ENCODE data around the gene APOM. TPM values are rescaled to one million over a fixed set of nuclear protein-coding genes. Genes with fewer than 3 reads are reported as not detected.
A peak's percentile ranks its signal among the peaks of the same experiment; 100 is the strongest.

Gene APOM
- total and polyA plus RNA-seq, 11 donors = 0.54 to 6.6 (median 1.8) TPM

- Histone ChIP-seq H3K4me1 (peaks cover 0 to 32% (median 21%) of the 10 kb centered on the region in 12 donors), H3K9me3 (no peaks in the 10 kb centered on the region), H3K4me3 (peak overlapping the region; percentile 52 to 97 (median 87)), H3K27ac (peak overlapping the region; percentile 90 to 99 (median 96)), H3K27me3 (no peaks in the 10 kb centered on the region), H3K36me3 (peaks cover 4 to 42% (median 39%) of the 10 kb centered on the region in 9 donors)
- DNase-seq (no peak), ATAC-seq (no peak)
- WGBS, 4 donors = 7 to 9% (median 9%) methylated on average over 15 of the region's 15 CpGs
- no peak for TF ChIP-seq CTCF (IDR thresholded peaks at IDR 0.05)
- no peak for TF ChIP-seq POLR2A (IDR thresholded peaks at IDR 0.05)
- intact Hi-C loops (cut with DNase I) = loop anchor here in 1 of 10 donors (5.0 kb wide), 1 partner anchor 36 kb away; the partner anchor contains the start of gene APOM
These were observed 34.3 kb upstream of the APOM start for GRCh38 chr6:31621320-31621939.

GRCh38 chr6:31621991-31622390, 33.7 kb upstream of the APOM start:
- TF ChIP-seq POLR2A (IDR thresholded peaks at IDR 0.05) (no peak), CTCF (IDR thresholded peaks at IDR 0.05) (no peak)
- Histone ChIP-seq H3K4me3 (peak overlapping the region in 10 of 12 donors; percentile 60 to 97 (median 87)), H3K9me3 (no peaks in the 10 kb centered on the region), H3K4me1 (peaks cover 0 to 28% (median 21%) of the 10 kb centered on the region in 12 donors), H3K27ac (peak overlapping the region in 11 of 12 donors; percentile 94 to 99 (median 96)), H3K27me3 (no peaks in the 10 kb centered on the region), H3K36me3 (peaks cover 8 to 48% (median 44%) of the 10 kb centered on the region in 9 donors)
- 25 to 29% (median 27%) methylated on average over 4 of the region's 4 CpGs for WGBS, 4 donors
- intact Hi-C loops (cut with DNase I) = loop anchor here in 1 of 10 donors (5.0 kb wide), 1 partner anchor 35 kb away; the partner anchor contains the start of gene APOM
- ATAC-seq (no peak), DNase-seq (no peak)

- ATAC-seq (no peak), DNase-seq (no peak)
- peaks cover 0 to 25% (median 21%) of the 10 kb centered on the region in 12 donors for H3K4me1 ChIP-seq
- H3K9me3 ChIP-seq = no peaks in the 10 kb centered on the region
- H3K36me3 ChIP-seq = peaks cover 8 to 55% (median 51%) of the 10 kb centered on the region in 9 donors
- 46 to 51% (median 50%) methylated on average over 10 of the region's 10 CpGs for WGBS, 4 donors
- TF ChIP-seq POLR2A (IDR thresholded peaks at IDR 0.05) (no peak), CTCF (IDR thresholded peaks at IDR 0.05) (no peak)
- peak overlapping the region in 3 of 12 donors; percentile 76 to 91 (median 82) for H3K4me3 ChIP-seq
- H3K27me3 ChIP-seq = no peaks in the 10 kb centered on the region
- intact Hi-C loops (cut with DNase I) = loop anchor here in 1 of 10 donors (5.0 kb wide), 1 partner anchor 35 kb away; the partner anchor contains the start of gene APOM
- H3K27ac ChIP-seq = peak overlapping the region in 5 of 12 donors; percentile 12 to 98 (median 95)
These were observed 33.0 kb upstream of the APOM start for GRCh38 chr6:31622684-31623091.

GRCh38 chr6:31624070-31624469, 31.6 kb upstream of the APOM start:
- Histone ChIP-seq H3K27me3 (no peaks in the 10 kb centered on the region), H3K27ac (no peak overlapping the region), H3K4me1 (peaks cover 0 to 24% (median 21%) of the 10 kb centered on the region in 12 donors), H3K36me3 (peaks cover 8 to 68% (median 65%) of the 10 kb centered on the region in 9 donors), H3K4me3 (no peak overlapping the region), H3K9me3 (no peaks in the 10 kb centered on the region)
- intact Hi-C loops (cut with DNase I) = loop anchor here in 1 of 10 donors (5.0 kb wide), 1 partner anchor 33 kb away; the partner anchor contains the start of gene APOM
- TF ChIP-seq CTCF (IDR thresholded peaks at IDR 0.05) = no peak
- TF ChIP-seq POLR2A (IDR thresholded peaks at IDR 0.05) = no peak
- no peak for ATAC-seq
- no peak for DNase-seq
- 85 to 94% (median 89%) methylated on average over 8 to 10 of the region's 10 CpGs for WGBS, 4 donors
